Testis (tissue), 3 donors: ENCODE measurements around the gene NDUFA8. TPM values are rescaled to one million over a fixed set of nuclear protein-coding genes. Genes with fewer than 3 reads are reported as not detected.

Experiments
- DNase-seq: peaks from one replicate; pipeline ENCODE4 v3.0.0-alpha.2; 2019
- H3K27ac ChIP-seq, 2 donors: fragments of 200-600 bp; sonication (generic); one replicate each; pipeline ENCODE4 v1.5.1; 2019
- H3K27me3 ChIP-seq: fragments of 200-600 bp; sonication (generic); one replicate; pipeline ENCODE4 v1.5.1; 2019
- H3K36me3 ChIP-seq: fragments of 200-600 bp; sonication (generic); one replicate; pipeline ENCODE4 v1.5.1; 2017; ENCODE audit warnings: low read depth; ENCODE audit errors: missing control alignments
- H3K4me1 ChIP-seq: fragments of 200-600 bp; sonication (generic); one replicate; pipeline ENCODE4 v1.5.1; 2019
- H3K4me3 ChIP-seq, 2 donors: fragments of 200-600 bp; sonication (generic); one replicate each; pipeline ENCODE4 v1.5.1; 2017 to 2019
- H3K9me3 ChIP-seq: fragments of 200-600 bp; sonication (generic); one replicate; pipeline ENCODE4 v1.5.1; 2017
- CTCF ChIP-seq, 3 experiments: fragments of 450-650 bp in 2 of 3; fragments of 200-600 bp in 1 of 3; sonication (generic) in 1 of 3; IDR thresholded peaks; one replicate each; pipeline ENCODE4 v1.5.1; 2016 to 2019; ENCODE audit warnings: antibody characterized with exemption in 3 of 3, mild to moderate bottlenecking in 2 of 3, moderate library complexity in 1 of 3
- POLR2A ChIP-seq: fragments of 450-650 bp; IDR thresholded peaks from one replicate; pipeline ENCODE4 v1.6.1; 2017; ENCODE audit warnings: antibody characterized with exemption, mild to moderate bottlenecking, moderate library complexity
- WGBS, 2 donors: methylation state at CpG; one replicate each; pipeline ENCODE4 v1.1.5; 2018; 5-methylcytosine and 5-hydroxymethylcytosine counted together
- intact Hi-C: fragments of 100-400 bp; cut with DNase I; formaldehyde crosslinking; loops from one replicate; pipeline ENCODE4 v1.15.1; 2023; ENCODE audit warnings: low total_unique reads
- polyA plus RNA-seq: library from polyadenylated mRNA; stranded (reverse); fragments of 350-450 nt; fragmentation: Illumina TruSeq; extraction: RNeasy Lipid Tissue Mini Kit (QIAGEN cat#74804); gene quantifications from one replicate; pipeline ENCODE4 v1.2.3, GENCODE V29; 2014; ENCODE audit warnings: low read depth, low replicate concordance; ENCODE audit not compliant: insufficient read depth
- total RNA-seq, 2 donors: library from RNA; depleted of rRNA; stranded (reverse); fragments of >200 nt; gene quantifications; one replicate each; pipeline ENCODE4 v1.2.3, GENCODE V29; 2016

The NDUFA8 gene
- total and polyA plus RNA-seq, 3 donors from 2014 or later = 59.4 to 219 (median 62.1) TPM

- Histone ChIP-seq H3K4me3 (no peak overlapping the region), H3K27me3 (no peaks in the 10 kb centered on the region), H3K9me3 (no peaks in the 10 kb centered on the region), H3K36me3 (no peaks in the 10 kb centered on the region), H3K27ac (no peak overlapping the region), H3K4me1 (no peaks in the 10 kb centered on the region)
- WGBS, 2 donors = 74 to 81% methylated on average over 17 of the region's 17 CpGs
- intact Hi-C loops = no loop called here
- DNase-seq = no peak
- TF ChIP-seq POLR2A (no peak), CTCF (IDR thresholded peaks at IDR 0.05) (no peak)
Measured at GRCh38 chr9:122133984-122134535, 25.5 kb downstream of the NDUFA8 start.

DNA sequence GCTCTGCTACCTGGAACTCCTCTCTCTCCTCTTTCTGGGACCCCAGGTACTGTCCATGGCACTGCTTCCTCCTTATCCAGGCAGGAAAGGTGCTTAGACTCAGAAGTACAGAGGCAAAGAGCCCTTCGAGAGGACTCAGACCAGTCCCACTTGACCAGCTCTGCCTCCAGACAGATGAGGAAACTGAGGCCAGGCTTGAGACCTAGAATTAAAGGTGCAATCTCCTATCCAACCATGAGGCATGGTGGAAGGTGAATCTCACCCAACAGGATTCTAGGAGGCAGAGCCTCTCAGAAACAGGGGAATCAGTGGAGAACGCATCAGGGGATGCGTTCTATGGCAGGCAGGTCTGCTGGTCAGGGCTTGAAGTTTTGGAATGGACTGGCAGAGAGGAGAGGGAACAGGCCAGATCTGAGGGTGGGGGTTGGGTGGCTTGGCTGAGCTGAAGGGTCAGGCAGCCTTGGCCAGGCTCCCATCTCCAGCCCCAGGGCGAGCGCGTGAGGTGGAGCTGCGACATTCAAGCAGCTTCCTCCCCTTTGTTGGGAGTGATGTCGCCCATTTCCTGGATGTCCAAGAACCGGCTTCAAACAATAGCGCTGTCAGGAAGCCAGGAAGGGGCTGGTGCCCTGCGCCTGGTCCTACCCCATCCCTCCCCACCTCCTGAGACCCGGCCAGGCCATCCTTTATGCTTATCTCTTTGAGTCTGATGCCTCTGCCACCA, 26.2 kb downstream of the NDUFA8 start:
- TF ChIP-seq CTCF (IDR thresholded peaks at IDR 0.05) = no peak
- TF ChIP-seq POLR2A = no peak
- Histone ChIP-seq H3K36me3 (no peaks in the 10 kb centered on the region), H3K4me1 (no peaks in the 10 kb centered on the region), H3K27me3 (no peaks in the 10 kb centered on the region), H3K27ac (no peak overlapping the region), H3K4me3 (no peak overlapping the region), H3K9me3 (no peaks in the 10 kb centered on the region)
- intact Hi-C loops = no loop called here
- WGBS, 2 donors = 78 to 86% methylated on average over 12 of the region's 12 CpGs
- DNase-seq = no peak

DNA sequence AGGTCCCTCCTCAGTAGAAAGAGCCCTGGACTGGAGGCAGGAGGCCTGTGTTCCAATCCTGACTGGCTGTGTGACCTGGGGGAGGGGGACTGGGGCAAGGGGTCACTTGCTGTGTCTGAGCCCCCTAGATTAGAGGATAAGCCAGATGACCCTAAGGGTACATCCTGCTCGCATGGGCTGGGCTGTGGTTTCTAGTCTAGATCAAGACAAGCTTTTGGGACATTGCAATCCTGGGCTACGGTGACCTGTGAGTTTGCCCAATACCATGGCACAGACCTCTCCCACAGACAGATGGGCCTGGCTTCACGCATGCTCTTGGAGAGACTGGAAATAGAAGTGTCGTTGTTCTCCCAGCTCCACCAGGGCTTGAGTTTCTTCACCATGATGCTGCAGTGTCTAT, 27.0 kb downstream of the NDUFA8 start:
- H3K27ac ChIP-seq = no peak overlapping the region
- H3K36me3 ChIP-seq = no peaks in the 10 kb centered on the region
- H3K9me3 ChIP-seq = no peaks in the 10 kb centered on the region
- no peak overlapping the region for H3K4me3 ChIP-seq
- TF ChIP-seq POLR2A = no peak
- TF ChIP-seq CTCF (IDR thresholded peaks at IDR 0.05) = no peak
- H3K27me3 ChIP-seq = no peaks in the 10 kb centered on the region
- no peak for DNase-seq
- intact Hi-C loops = no loop called here
- H3K4me1 ChIP-seq = no peaks in the 10 kb centered on the region
- 91 to 97% methylated on average over 4 of the region's 4 CpGs for WGBS, 2 donors

- 46 to 47% methylated on average over 21 of the region's 21 CpGs for WGBS, 2 donors
- TF ChIP-seq POLR2A (no peak), CTCF (IDR thresholded peaks at IDR 0.05) (no peak)
- intact Hi-C loops = no loop called here
- no peaks in the 10 kb centered on the region for H3K9me3 ChIP-seq
- DNase-seq = no peak
- H3K27ac ChIP-seq = no peak overlapping the region
- H3K4me3 ChIP-seq = no peak overlapping the region
- no peaks in the 10 kb centered on the region for H3K27me3 ChIP-seq
- no peaks in the 10 kb centered on the region for H3K36me3 ChIP-seq
- no peaks in the 10 kb centered on the region for H3K4me1 ChIP-seq
Measured at GRCh38 chr9:122131401-122132001, 28.1 kb downstream of the NDUFA8 start.
